Left lung (tissue), 10 donors: ENCODE measurements around the gene ERN2. TPM values are rescaled to one million over a fixed set of nuclear protein-coding genes. Genes with fewer than 3 reads are reported as not detected.

ENCODE experiments used
- ATAC-seq: fragments of 200-7000 bp; cut with Tn5 transposase; one replicate; pipeline ENCODE4 v1.9.1; 2020; ENCODE audit warnings: moderate library complexity
- DNase-seq, 4 donors: peaks; one replicate each; pipeline ENCODE4 v3.0.0-alpha.2; 2013 to 2020
- H3K27ac ChIP-seq, 2 donors: fragments of 200-600 bp; sonication (generic) in 1 of 2; one replicate each; pipeline versions ENCODE4 v1.5.0 to v1.8.0; 2020 to 2021
- H3K27me3 ChIP-seq, 2 donors: fragments of 200-600 bp; sonication (generic) in 1 of 2; one replicate each; pipeline versions ENCODE4 v1.5.0 to v1.8.0; 2020 to 2021
- H3K36me3 ChIP-seq, 2 donors: fragments of 200-600 bp; sonication (generic) in 1 of 2; one replicate each; pipeline versions ENCODE4 v1.5.0 to v1.8.0; 2020 to 2021
- H3K4me1 ChIP-seq, 2 donors: fragments of 200-600 bp; one replicate each; pipeline ENCODE4 v1.8.0; 2021
- H3K4me3 ChIP-seq, 2 donors: fragments of 200-600 bp; sonication (generic) in 1 of 2; one replicate each; pipeline versions ENCODE4 v1.5.0 to v1.8.0; 2020 to 2021; ENCODE audit warnings: mild to moderate bottlenecking in 1 of 2
- H3K9me3 ChIP-seq, 2 donors: fragments of 200-600 bp; sonication (generic) in 1 of 2; one replicate each; pipeline versions ENCODE4 v1.5.0 to v1.8.0; 2020 to 2021
- intact Hi-C, 2 donors: fragments of 100-400 bp; cut with DNase I; formaldehyde crosslinking; loops; one replicate each; pipeline versions ENCODE4 v1.11.2 to v1.14.2; 2022
- polyA plus RNA-seq, 6 donors: library from polyadenylated mRNA; unstranded; fragments of 120-200 nt; gene quantifications; one replicate each; pipeline ENCODE4 v1.2.1, GENCODE V29; 2013; ENCODE audit not compliant: insufficient read length in 6 of 6
- total RNA-seq, 2 donors: library from RNA; stranded (reverse); fragmentation: NEBNext Ultra II Directional; extraction: Animal tissue kit (Norgen Biotek cat#: 25700); gene quantifications; one replicate each; pipeline ENCODE4 v1.2.1, GENCODE V29; 2021
- TF ChIP-seq, protein P1 (sequence below), 2 donors: fragments of 200-600 bp; sonication (generic) in 1 of 2; IDR thresholded peaks; one replicate each; pipeline versions ENCODE4 v1.5.0 to v1.8.0; 2021; ENCODE audit warnings: antibody characterized with exemption in 2 of 2
- donor health status: DM: no; HTN: yes; CAD: no.
- donor health status: DM: no; HTN: no; CAD: no.

Gene ERN2
- total and polyA plus RNA-seq, 8 donors, result 0.10 to 0.84 (median 0.18) TPM; not detected in 1

GRCh38 chr16:23729503-23730424 lies 16.7 kb upstream of the ERN2 start:
- ATAC-seq (peak; percentile 50), DNase-seq (peak in 1 of 4 donors; percentile 20)
- Histone ChIP-seq H3K36me3 (no peaks in the 10 kb centered on the region), H3K4me3 (no peak overlapping the region), H3K9me3 (no peaks in the 10 kb centered on the region), H3K4me1 (no peaks in the 10 kb centered on the region), H3K27me3 (peaks cover 0 to 8% of the 10 kb centered on the region in 2 donors), H3K27ac (no peak overlapping the region)
- TF ChIP-seq, protein P1, sequence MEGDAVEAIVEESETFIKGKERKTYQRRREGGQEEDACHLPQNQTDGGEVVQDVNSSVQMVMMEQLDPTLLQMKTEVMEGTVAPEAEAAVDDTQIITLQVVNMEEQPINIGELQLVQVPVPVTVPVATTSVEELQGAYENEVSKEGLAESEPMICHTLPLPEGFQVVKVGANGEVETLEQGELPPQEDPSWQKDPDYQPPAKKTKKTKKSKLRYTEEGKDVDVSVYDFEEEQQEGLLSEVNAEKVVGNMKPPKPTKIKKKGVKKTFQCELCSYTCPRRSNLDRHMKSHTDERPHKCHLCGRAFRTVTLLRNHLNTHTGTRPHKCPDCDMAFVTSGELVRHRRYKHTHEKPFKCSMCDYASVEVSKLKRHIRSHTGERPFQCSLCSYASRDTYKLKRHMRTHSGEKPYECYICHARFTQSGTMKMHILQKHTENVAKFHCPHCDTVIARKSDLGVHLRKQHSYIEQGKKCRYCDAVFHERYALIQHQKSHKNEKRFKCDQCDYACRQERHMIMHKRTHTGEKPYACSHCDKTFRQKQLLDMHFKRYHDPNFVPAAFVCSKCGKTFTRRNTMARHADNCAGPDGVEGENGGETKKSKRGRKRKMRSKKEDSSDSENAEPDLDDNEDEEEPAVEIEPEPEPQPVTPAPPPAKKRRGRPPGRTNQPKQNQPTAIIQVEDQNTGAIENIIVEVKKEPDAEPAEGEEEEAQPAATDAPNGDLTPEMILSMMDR (IDR thresholded peaks at IDR 0.05), result no peak
- intact Hi-C loops, result loop anchor here in 1 of 2 donors (10.0 kb wide), 1 partner anchor 525 kb away; the partner anchor contains the start of gene CACNG3

DNA sequence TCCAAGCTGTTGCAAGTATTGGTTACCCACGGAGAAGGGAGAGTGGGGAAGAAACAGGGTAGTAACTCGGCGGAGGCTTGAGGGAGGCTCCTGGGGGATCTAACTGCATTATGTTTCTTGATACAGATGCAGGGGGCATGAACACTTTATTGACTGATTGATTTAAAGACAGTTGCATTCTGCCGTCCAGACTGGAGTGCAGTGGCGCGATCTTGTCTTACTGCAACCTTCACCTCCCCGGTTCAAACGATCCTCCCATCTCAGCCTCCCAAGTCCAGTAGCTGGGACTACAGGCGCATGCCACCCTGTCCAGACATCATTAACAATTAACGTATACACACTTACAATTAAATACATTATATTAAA lies 15.1 kb upstream of the ERN2 start:
- Histone ChIP-seq H3K27me3 (peaks cover 0 to 8% of the 10 kb centered on the region in 2 donors), H3K4me1 (no peaks in the 10 kb centered on the region), H3K4me3 (no peak overlapping the region), H3K9me3 (peaks cover 0 to 4% of the 10 kb centered on the region in 2 donors), H3K36me3 (no peaks in the 10 kb centered on the region), H3K27ac (no peak overlapping the region)
- ATAC-seq (no peak), DNase-seq (no peak)
- intact Hi-C loops, result loop anchor here in 1 of 2 donors (10.0 kb wide), 1 partner anchor 527 kb away; the partner anchor contains the start of gene CACNG3
- TF ChIP-seq, protein P1 (IDR thresholded peaks at IDR 0.05), result peak in 1 of 2 donors; percentile 1

GRCh38 chr16:23726710-23727109 lies 13.7 kb upstream of the ERN2 start:
- TF ChIP-seq, protein P1 (IDR thresholded peaks at IDR 0.05), result no peak
- Histone ChIP-seq H3K9me3 (peaks cover 0 to 16% of the 10 kb centered on the region in 2 donors), H3K36me3 (no peaks in the 10 kb centered on the region), H3K4me1 (no peaks in the 10 kb centered on the region), H3K4me3 (no peak overlapping the region), H3K27me3 (peaks cover 0 to 8% of the 10 kb centered on the region in 2 donors), H3K27ac (no peak overlapping the region)
- ATAC-seq (no peak), DNase-seq (no peak)
- intact Hi-C loops, result loop anchor here in 1 of 2 donors (10.0 kb wide), 1 partner anchor 528 kb away; the partner anchor contains the start of gene CACNG3

DNA sequence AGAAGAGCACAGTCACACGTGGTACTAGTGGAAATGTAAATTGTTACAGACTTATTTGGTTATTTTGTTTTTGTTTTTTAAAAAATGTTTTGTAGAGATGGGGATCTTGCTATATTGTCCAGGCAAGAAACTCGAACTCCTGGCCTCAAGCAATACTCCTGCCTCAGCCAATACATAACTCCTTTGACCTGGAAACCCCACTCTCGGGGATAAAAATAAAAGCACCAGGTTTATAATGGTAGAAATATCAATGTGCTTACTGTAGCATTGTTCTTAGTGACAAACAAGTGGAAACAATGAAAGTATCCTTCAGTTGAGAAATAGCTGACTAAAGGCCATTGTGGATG lies 11.7 kb upstream of the ERN2 start:
- intact Hi-C loops, result loop anchor here in 1 of 2 donors (10.0 kb wide), 1 partner anchor 530 kb away; the partner anchor contains the start of gene CACNG3
- Histone ChIP-seq H3K9me3 (peaks cover 0 to 16% of the 10 kb centered on the region in 2 donors), H3K27ac (no peak overlapping the region), H3K4me1 (no peaks in the 10 kb centered on the region), H3K4me3 (no peak overlapping the region), H3K36me3 (no peaks in the 10 kb centered on the region), H3K27me3 (peaks cover 0 to 10% of the 10 kb centered on the region in 2 donors)
- no peak for DNase-seq
- no peak for ATAC-seq
- TF ChIP-seq, protein P1 (IDR thresholded peaks at IDR 0.05), result no peak
